Sigmoid colon (tissue), 4 donors: ENCODE results near the gene RFC2.

ENCODE experiments used
- EP300 ChIP-seq, 4 donors: sonication (generic); formaldehyde crosslinking; IDR thresholded peaks; one replicate each; pipeline ENCODE4 v1.6.1; 2017; ENCODE audit warnings: antibody characterized with exemption in 4 of 4
- POLR2A ChIP-seq, 2 donors: fragments of 450-650 bp; IDR thresholded peaks; one replicate each; pipeline ENCODE4 v1.6.1; 2016; ENCODE audit warnings: antibody characterized with exemption in 2 of 2, mild to moderate bottlenecking in 2 of 2, moderate library complexity in 2 of 2
- TF ChIP-seq, protein P1 (sequence below), 4 experiments: fragments of 450-650 bp in 3 of 4; fragments of 200-600 bp in 1 of 4; IDR thresholded peaks; one replicate each; pipeline ENCODE4 v1.5.1; 2016 to 2019; ENCODE audit warnings: antibody characterized with exemption in 4 of 4, mild to moderate bottlenecking in 3 of 4, moderate library complexity in 2 of 4

DNA sequence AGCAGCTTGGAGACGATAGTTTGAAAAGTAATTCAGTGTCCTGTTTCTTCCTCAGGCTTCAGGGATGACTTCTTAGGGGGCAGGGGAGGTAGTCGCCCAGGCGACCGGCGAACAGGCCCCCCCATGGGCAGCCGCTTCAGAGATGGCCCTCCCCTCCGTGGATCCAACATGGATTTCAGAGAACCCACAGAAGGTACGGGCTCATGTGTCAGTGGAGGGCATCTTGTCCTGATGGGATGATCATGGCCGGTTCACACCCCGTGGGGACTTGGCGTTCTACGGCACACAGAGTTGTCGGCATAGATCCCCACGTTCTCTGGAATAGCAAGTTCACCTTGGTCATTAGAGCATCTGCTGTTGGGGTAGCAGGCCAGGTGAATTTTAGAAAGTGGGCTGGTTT lies 59.5 kb downstream of the RFC2 start:
- no peak for TF ChIP-seq EP300 (IDR thresholded peaks at IDR 0.05)
- TF ChIP-seq, protein P1, sequence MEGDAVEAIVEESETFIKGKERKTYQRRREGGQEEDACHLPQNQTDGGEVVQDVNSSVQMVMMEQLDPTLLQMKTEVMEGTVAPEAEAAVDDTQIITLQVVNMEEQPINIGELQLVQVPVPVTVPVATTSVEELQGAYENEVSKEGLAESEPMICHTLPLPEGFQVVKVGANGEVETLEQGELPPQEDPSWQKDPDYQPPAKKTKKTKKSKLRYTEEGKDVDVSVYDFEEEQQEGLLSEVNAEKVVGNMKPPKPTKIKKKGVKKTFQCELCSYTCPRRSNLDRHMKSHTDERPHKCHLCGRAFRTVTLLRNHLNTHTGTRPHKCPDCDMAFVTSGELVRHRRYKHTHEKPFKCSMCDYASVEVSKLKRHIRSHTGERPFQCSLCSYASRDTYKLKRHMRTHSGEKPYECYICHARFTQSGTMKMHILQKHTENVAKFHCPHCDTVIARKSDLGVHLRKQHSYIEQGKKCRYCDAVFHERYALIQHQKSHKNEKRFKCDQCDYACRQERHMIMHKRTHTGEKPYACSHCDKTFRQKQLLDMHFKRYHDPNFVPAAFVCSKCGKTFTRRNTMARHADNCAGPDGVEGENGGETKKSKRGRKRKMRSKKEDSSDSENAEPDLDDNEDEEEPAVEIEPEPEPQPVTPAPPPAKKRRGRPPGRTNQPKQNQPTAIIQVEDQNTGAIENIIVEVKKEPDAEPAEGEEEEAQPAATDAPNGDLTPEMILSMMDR (IDR thresholded peaks at IDR 0.05): no peak
- TF ChIP-seq POLR2A (IDR thresholded peaks at IDR 0.05): no peak
